ENCODE results near the gene CSPG4. TPM values are rescaled to one million over a fixed set of nuclear protein-coding genes. Genes with fewer than 3 reads are reported as not detected.

Gene CSPG4
- total and polyA plus RNA-seq, 9 of the 15 experiments (the other 6 are each of a cell fraction or from before 2014, with no cell fraction given): under 0.01 to 0.07 (median 0.04) TPM; not detected in 5

GRCh38 chr15:75639709-75640482, 72.8 kb downstream of the CSPG4 start, which contains the start of gene IMP3 (continued):
- peak; percentile 44; the same call in 1 of the 2 replicates for TF ChIP-seq C11orf30 (IDR thresholded peaks at IDR 0.05; ENCODE audit: low read depth)
- no peak for TF ChIP-seq CLOCK (CRISPR knock-in tag; IDR thresholded peaks at IDR 0.05; ENCODE audit: borderline replicate concordance)
- TF ChIP-seq PHF21A (IDR thresholded peaks at IDR 0.05; ENCODE audit: borderline replicate concordance, low read depth): 0 out of 2 replicates have a peak, but pooled peaks have one; percentile 22
- peak; percentile 88 for TF ChIP-seq REST (IDR thresholded peaks at IDR 0.05; ENCODE audit: borderline replicate concordance)
- TF ChIP-seq REST (CRISPR knock-in tag; IDR thresholded peaks at IDR 0.05; ENCODE audit: low read depth): peak; percentile 30; the same call in 1 of the 2 replicates
- TF ChIP-seq, protein P1, sequence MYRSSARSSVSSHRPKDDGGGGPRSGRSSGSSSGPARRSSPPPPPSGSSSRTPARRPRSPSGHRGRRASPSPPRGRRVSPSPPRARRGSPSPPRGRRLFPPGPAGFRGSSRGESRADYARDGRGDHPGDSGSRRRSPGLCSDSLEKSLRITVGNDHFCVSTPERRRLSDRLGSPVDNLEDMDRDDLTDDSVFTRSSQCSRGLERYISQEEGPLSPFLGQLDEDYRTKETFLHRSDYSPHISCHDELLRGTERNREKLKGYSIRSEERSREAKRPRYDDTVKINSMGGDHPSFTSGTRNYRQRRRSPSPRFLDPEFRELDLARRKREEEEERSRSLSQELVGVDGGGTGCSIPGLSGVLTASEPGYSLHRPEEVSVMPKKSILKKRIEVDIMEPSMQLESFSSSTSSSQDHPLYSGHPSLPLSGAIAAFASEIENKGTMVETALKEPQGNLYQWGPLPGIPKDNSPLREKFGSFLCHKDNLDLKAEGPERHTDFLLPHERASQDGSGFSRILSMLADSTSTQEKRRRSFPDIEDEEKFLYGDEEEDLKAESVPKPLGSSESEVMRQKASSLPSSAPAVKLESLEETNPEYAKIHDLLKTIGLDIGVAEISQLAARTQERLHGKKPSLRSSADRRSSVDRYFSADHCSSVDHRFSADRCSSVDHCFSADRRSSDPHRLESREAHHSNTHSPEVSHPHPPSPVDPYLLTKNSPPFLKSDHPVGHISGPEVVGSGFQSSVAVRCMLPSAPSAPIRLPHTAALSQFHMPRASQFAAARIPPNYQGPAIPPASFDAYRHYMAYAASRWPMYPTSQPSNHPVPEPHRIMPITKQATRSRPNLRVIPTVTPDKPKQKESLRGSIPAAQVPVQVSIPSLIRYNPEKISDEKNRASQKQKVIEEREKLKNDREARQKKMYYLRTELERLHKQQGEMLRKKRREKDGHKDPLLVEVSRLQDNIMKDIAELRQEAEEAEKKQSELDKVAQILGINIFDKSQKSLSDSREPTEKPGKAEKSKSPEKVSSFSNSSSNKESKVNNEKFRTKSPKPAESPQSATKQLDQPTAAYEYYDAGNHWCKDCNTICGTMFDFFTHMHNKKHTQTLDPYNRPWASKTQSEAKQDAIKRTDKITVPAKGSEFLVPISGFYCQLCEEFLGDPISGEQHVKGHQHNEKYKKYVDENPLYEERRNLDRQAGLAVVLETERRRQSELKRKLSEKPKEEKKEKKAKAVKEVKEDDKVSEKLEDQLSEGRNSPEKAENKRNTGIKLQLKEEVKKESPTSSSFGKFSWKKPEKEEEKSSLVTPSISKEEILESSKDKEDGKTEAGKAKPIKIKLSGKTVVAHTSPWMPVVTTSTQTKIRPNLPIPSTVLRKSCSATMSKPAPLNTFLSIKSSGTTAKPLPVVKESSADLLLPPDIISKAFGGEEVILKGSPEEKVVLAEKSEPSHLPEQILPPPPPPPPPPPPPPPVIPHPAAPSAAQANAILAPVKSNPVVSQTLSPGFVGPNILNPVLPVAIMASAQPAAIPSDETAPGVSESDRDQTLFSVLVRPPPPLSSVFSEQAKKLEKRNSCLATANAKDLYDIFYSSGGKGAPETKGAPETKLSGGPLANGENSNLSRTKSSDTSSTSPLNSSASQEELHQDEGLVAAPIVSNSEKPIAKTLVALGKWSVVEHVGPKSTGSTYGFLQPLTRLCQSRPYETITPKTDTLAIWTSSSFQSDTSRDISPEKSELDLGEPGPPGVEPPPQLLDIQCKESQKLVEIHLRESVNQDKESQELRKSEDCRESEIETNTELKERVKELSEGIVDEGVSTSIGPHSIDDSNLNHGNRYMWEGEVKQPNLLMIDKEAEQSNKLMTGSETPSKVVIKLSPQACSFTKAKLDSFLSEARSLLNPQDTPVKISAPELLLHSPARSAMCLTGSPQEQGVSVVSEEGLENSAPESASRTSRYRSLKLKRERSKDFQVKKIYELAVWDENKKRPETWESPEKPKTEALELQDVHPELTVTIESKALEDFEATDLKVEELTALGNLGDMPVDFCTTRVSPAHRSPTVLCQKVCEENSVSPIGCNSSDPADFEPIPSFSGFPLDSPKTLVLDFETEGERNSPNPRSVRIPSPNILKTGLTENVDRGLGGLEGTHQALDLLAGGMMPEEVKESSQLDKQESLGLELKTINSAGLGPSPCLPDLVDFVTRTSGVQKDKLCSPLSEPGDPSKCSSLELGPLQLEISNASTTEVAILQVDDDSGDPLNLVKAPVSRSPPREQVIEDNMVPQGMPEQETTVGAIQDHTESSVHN (IDR thresholded peaks at IDR 0.05; ENCODE audit: borderline replicate concordance in 1 of 2, low read depth in 1 of 2): no peak
